Mesendoderm (in vitro differentiated cells): Measurements from ENCODE around the gene MACROD2.
"Not testable (repeated sequence)": the region's sequence is repeated elsewhere in the genome, so short reads cannot be mapped to it uniquely, and the experiment has no call there.

Experiments used
- DNase-seq: peaks from one replicate; pipeline ENCODE4 v3.0.0; 2013
- H2AK5ac ChIP-seq: 2 replicates; pipeline ENCODE4 v1.6.1; 2013; ENCODE audit warnings: low read length, inconsistent platforms
- H2BK120ac ChIP-seq: 2 replicates; pipeline ENCODE4 v1.6.1; 2013; ENCODE audit warnings: low read depth, mild to moderate bottlenecking, low read length, moderate library complexity, mixed read lengths
- H2BK15ac ChIP-seq: replicated peaks from 2 replicates; pipeline ENCODE4 v1.6.1; 2013; ENCODE audit warnings: low read depth, mild to moderate bottlenecking, moderate library complexity
- H2BK5ac ChIP-seq: 2 replicates; pipeline ENCODE4 v1.6.1; 2013; ENCODE audit warnings: low read length, inconsistent platforms
- H3K18ac ChIP-seq: 2 replicates; pipeline ENCODE4 v1.6.1; 2013; ENCODE audit warnings: mild to moderate bottlenecking, low read length, mixed read lengths
- H3K23ac ChIP-seq: one replicate; pipeline ENCODE4 v1.6.1; 2013; ENCODE audit warnings: low read length
- H3K27ac ChIP-seq: 2 replicates; pipeline ENCODE4 v1.5.1; 2013; ENCODE audit warnings: low read depth, mild to moderate bottlenecking, inconsistent platforms, low read length, moderate library complexity
- H3K27me3 ChIP-seq: 2 replicates; pipeline ENCODE4 v1.6.1; 2013; ENCODE audit warnings: low read length, control low read depth, mild to moderate bottlenecking, inconsistent platforms; ENCODE audit not compliant: insufficient read depth, poor library complexity
- H3K36me3 ChIP-seq: 2 replicates; pipeline ENCODE4 v1.6.1; 2013; ENCODE audit warnings: low read length, inconsistent platforms; ENCODE audit not compliant: control insufficient read depth, insufficient read depth
- H3K4ac ChIP-seq: one replicate; pipeline ENCODE4 v1.6.1; 2013; ENCODE audit warnings: low read depth, mild to moderate bottlenecking, low read length, moderate library complexity
- H3K4me1 ChIP-seq: 2 replicates; pipeline ENCODE4 v1.6.1; 2013; ENCODE audit warnings: low read depth, low read length, inconsistent platforms; ENCODE audit not compliant: control insufficient read depth
- H3K4me2 ChIP-seq: 2 replicates; pipeline ENCODE4 v1.6.1; 2013; ENCODE audit warnings: low read length
- H3K4me3 ChIP-seq: 2 replicates; pipeline ENCODE4 v1.5.1; 2013; ENCODE audit warnings: mild to moderate bottlenecking, low read length
- H3K56ac ChIP-seq: one replicate; pipeline ENCODE4 v1.6.1; 2013; ENCODE audit warnings: low read length
- H3K79me1 ChIP-seq: 2 replicates; pipeline ENCODE4 v1.6.1; 2013; ENCODE audit warnings: low read length, inconsistent platforms
- H3K79me2 ChIP-seq: 2 replicates; pipeline ENCODE4 v1.6.1; 2013; ENCODE audit warnings: mild to moderate bottlenecking, low read length; ENCODE audit not compliant: control insufficient read depth, insufficient read depth
- H3K9ac ChIP-seq: 2 replicates; pipeline ENCODE4 v1.6.1; 2013; ENCODE audit warnings: low read length, inconsistent platforms
- H4K5ac ChIP-seq: one replicate; pipeline ENCODE4 v1.6.1; 2013; ENCODE audit warnings: low read length
- H4K8ac ChIP-seq: one replicate; pipeline ENCODE4 v1.6.1; 2013; ENCODE audit warnings: low read depth, mild to moderate bottlenecking, control low read depth, low read length, moderate library complexity
- WGBS: extraction: QIAGEN DNeasy Blood & Tissue Kit; methylation state at CpG from one replicate; pipeline ENCODE4 v1.1.7; 2013; ENCODE audit warnings: low lambda C conversion rate, missing lambda C conversion rate; ENCODE audit not compliant: insufficient coverage; ENCODE audit errors: extremely low coverage; 5-methylcytosine and 5-hydroxymethylcytosine counted together

MACROD2 gene

DNA sequence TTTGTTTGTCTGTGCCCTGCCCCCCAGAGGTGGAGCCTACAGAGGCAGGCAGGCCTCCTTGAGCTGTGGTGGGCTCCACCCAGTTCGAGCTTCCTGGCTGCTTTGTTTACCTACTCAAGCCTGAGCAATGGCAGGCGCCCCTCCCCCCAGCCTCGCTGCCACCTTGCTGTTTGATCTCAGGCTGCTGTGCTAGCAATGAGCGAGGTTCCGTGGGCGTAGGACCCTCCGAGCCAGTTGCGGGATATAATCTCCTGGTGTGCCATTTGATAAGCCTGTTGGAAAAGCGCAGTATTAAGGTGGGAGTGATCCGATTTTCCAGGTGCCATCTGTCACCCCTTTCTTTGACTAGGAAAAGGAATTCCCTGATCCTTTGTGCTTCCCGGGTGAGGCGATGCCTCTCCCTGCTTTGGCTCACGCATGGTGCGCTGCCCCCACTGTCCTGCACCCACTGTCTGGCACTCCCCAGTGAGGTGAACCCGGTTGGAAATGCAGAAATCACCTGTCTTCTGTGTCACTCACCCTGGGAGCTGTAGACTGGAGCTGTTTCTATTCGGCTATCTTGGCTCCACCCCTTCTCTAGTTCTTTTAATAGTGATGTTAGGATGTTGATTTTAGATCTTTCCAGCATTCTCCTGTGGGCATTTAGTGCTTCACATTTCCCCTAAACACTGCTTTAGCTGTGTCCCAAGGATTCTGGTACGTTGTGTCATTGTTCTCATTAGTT, 471.9 kb downstream of the MACROD2 start:
- H3K79me1 ChIP-seq, H2AK5ac ChIP-seq, H3K23ac ChIP-seq, H2BK5ac ChIP-seq, H3K36me3 ChIP-seq, DNase-seq, H3K4me3 ChIP-seq, H3K4me1 ChIP-seq, H3K27me3 ChIP-seq, H4K8ac ChIP-seq, H2BK15ac ChIP-seq, H3K4ac ChIP-seq, H3K18ac ChIP-seq, H3K4me2 ChIP-seq, H3K56ac ChIP-seq, H3K79me2 ChIP-seq, H4K5ac ChIP-seq, H3K27ac ChIP-seq, H2BK120ac ChIP-seq, H3K9ac ChIP-seq: not testable (repeated sequence)
- no CpG with 5 or more reads among the region's 17 CpGs for WGBS

DNA sequence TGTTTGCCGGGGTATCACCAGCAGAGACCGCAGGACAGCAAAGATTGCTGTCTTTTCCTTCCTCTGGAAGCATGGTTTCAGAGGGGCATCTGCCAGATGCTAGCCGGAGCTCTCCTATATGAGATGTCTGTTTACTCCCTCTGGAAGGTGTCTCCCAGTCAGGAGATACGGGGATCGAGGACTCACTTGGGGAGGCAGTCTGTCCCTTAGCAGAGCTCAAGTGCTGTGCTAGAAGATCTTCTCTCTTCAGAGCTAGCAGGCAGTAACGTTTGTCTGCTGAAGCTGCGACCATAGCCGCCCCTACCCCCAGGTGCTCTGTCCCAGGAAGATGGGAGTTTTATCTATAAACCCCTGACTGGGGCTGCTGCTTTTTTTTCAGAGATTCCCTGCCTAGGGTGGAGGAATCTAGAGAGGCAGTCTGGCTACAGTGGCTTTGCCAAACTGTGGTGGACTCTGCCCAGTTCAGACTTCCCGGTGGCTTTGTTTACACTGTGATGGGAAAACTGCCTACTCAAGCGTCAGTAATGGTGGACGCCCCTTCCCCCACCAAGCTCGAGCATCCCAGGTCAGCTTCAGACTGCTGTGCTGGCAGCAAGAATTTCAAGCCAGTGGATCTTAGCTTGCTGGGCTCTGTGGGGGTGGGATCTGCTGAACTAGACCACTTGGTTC, 475.0 kb downstream of the MACROD2 start:
- H4K5ac ChIP-seq, result no peak overlapping the region
- no CpG with 5 or more reads among the region's 12 CpGs for WGBS
- no peaks in the 10 kb centered on the region for H3K4me1 ChIP-seq
- H2BK5ac ChIP-seq, result no peak overlapping the region
- H2BK15ac ChIP-seq, result no peak overlapping the region
- no peak overlapping the region for H3K56ac ChIP-seq
- no peak overlapping the region for H3K4ac ChIP-seq
- no peak overlapping the region for H3K27ac ChIP-seq
- no peak overlapping the region for H2BK120ac ChIP-seq
- H3K18ac ChIP-seq, result no peak overlapping the region
- no peaks in the 10 kb centered on the region for H3K79me1 ChIP-seq
- no peak overlapping the region for H4K8ac ChIP-seq
- H3K4me2 ChIP-seq, result no peak overlapping the region
- DNase-seq, result no peak
- no peak overlapping the region for H2AK5ac ChIP-seq
- no peaks in the 10 kb centered on the region for H3K36me3 ChIP-seq
- no peaks in the 10 kb centered on the region for H3K27me3 ChIP-seq
- H3K79me2 ChIP-seq, result no peaks in the 10 kb centered on the region
- H3K23ac ChIP-seq, result no peak overlapping the region
- H3K4me3 ChIP-seq, result no peak overlapping the region
- no peak overlapping the region for H3K9ac ChIP-seq

DNA sequence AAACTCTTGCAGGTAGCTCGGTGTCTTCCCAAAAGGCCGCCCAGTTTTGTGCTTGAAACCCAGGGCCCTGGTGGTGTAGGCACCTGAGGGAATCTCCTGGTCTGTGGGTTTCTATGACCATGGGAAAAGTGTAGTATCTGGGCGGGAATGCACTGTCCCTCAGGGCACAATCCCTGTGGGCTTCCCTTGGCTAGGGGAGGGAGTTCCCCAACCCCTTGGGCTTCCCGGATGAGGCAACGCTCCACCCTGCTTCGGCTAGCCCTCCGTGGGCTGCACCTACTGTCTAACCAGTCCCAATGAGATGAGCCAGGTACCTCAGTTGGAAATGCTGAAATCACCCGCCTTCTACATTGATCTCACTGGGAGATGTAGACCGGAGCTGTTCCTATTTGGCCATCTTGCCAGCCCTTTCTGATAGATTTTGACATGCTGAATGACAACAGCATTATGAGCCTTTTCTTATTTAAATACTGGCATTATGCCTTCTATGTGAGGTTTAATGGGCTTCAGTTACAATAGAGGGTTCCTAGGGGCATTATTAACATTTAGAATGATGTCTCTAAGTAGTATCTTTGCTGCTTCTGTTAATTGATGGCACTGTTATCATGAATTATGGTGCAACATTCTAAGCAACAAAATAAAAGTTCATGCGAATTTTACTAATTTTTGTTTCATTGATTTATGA, 475.8 kb downstream of the MACROD2 start:
- H3K4me2 ChIP-seq, result no peak overlapping the region
- H3K79me1 ChIP-seq, result no peaks in the 10 kb centered on the region
- no peaks in the 10 kb centered on the region for H3K79me2 ChIP-seq
- no peak overlapping the region for H4K5ac ChIP-seq
- no peak overlapping the region for H3K4me3 ChIP-seq
- H3K36me3 ChIP-seq, result no peaks in the 10 kb centered on the region
- H4K8ac ChIP-seq, result no peak overlapping the region
- H3K27me3 ChIP-seq, result no peaks in the 10 kb centered on the region
- H3K27ac ChIP-seq, result no peak overlapping the region
- H3K56ac ChIP-seq, result no peak overlapping the region
- H3K4me1 ChIP-seq, result no peaks in the 10 kb centered on the region
- no peak overlapping the region for H2AK5ac ChIP-seq
- H3K4ac ChIP-seq, result no peak overlapping the region
- no peak overlapping the region for H2BK5ac ChIP-seq
- no peak for DNase-seq
- H2BK15ac ChIP-seq, result no peak overlapping the region
- no CpG with 5 or more reads among the region's 10 CpGs for WGBS
- H2BK120ac ChIP-seq, result no peak overlapping the region
- H3K23ac ChIP-seq, result no peak overlapping the region
- no peak overlapping the region for H3K18ac ChIP-seq
- H3K9ac ChIP-seq, result no peak overlapping the region

DNA sequence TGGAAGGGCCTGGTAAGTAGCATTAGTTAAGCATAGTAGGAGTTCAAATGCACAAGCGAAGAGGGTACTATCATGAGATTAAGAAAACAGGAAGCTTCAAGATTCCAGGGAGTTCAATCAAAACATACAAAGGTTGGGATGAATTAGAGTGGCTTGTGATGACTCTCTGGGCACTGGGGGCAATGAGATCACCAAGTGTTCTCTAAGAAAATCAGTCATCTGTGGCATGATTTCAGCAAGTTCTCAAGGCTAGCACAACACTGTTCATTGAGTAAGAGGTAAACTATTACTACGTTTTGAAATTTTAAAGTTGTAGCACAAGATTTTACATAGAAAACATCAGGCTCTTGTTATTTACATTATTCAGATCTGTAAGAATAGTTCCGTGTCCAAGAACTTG, 481.8 kb downstream of the MACROD2 start:
- H4K8ac ChIP-seq, result no peak overlapping the region
- no peak overlapping the region for H3K56ac ChIP-seq
- no CpG with 5 or more reads among the region's 3 CpGs for WGBS
- DNase-seq, result no peak
- no peaks in the 10 kb centered on the region for H3K79me2 ChIP-seq
- no peaks in the 10 kb centered on the region for H3K79me1 ChIP-seq
- H2BK15ac ChIP-seq, result no peak overlapping the region
- no peak overlapping the region for H3K4me3 ChIP-seq
- peaks cover 3% of the 10 kb centered on the region for H3K4me1 ChIP-seq
- no peak overlapping the region for H3K27ac ChIP-seq
- no peak overlapping the region for H4K5ac ChIP-seq
- no peaks in the 10 kb centered on the region for H3K36me3 ChIP-seq
- no peak overlapping the region for H3K23ac ChIP-seq
- no peak overlapping the region for H2BK120ac ChIP-seq
- no peak overlapping the region for H3K4me2 ChIP-seq
- H2AK5ac ChIP-seq, result no peak overlapping the region
- H3K9ac ChIP-seq, result no peak overlapping the region
- no peak overlapping the region for H3K4ac ChIP-seq
- H3K27me3 ChIP-seq, result no peaks in the 10 kb centered on the region
- H2BK5ac ChIP-seq, result no peak overlapping the region
- no peak overlapping the region for H3K18ac ChIP-seq

DNA sequence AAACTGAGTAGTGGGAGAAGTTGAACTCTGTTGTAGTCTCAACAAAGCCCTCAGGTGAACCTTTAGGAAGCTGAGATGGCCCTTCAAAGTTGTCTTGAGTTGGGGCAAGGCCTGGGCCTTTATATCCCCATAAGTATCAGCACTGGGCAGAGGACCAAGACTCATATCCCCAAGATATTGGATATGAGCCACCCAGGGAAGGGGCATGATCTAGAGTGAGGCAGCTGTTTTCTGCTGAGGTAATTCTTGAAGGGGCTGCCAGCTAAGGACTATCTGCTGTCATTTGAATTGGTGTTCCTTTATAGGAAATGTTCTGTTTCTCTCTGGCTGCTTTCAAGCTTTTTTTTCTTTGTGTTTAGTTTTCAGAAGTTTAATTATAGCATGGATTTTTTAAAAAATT, 482.8 kb downstream of the MACROD2 start:
- H2BK5ac ChIP-seq, result no peak overlapping the region
- H3K23ac ChIP-seq, result no peak overlapping the region
- no peak overlapping the region for H3K18ac ChIP-seq
- no peak overlapping the region for H3K4ac ChIP-seq
- H3K4me2 ChIP-seq, result no peak overlapping the region
- H3K79me1 ChIP-seq, result no peaks in the 10 kb centered on the region
- no peaks in the 10 kb centered on the region for H3K27me3 ChIP-seq
- no peak overlapping the region for H2BK120ac ChIP-seq
- no peak overlapping the region for H3K27ac ChIP-seq
- H3K4me3 ChIP-seq, result no peak overlapping the region
- no peak for DNase-seq
- H4K8ac ChIP-seq, result no peak overlapping the region
- H2AK5ac ChIP-seq, result no peak overlapping the region
- H3K56ac ChIP-seq, result no peak overlapping the region
- H3K36me3 ChIP-seq, result no peaks in the 10 kb centered on the region
- H3K9ac ChIP-seq, result no peak overlapping the region
- no peak overlapping the region for H4K5ac ChIP-seq
- no peaks in the 10 kb centered on the region for H3K79me2 ChIP-seq
- peaks cover 3% of the 10 kb centered on the region for H3K4me1 ChIP-seq
- H2BK15ac ChIP-seq, result no peak overlapping the region
